Uterus (tissue), 4 donors: Measurements from ENCODE around the gene FBXO3. TPM values are rescaled to one million over a fixed set of nuclear protein-coding genes. Genes with fewer than 3 reads are reported as not detected.

ENCODE experiments used
- DNase-seq, 2 donors: peaks; one replicate each; pipeline ENCODE4 v3.0.0-alpha.2; 2019 to 2020
- H3K27ac ChIP-seq, 2 donors: fragments of 200-600 bp; sonication (generic); 1 replicate in 1 of 2; 2 replicates in 1 of 2; pipeline ENCODE4 v1.5.1; 2016 to 2018
- H3K27me3 ChIP-seq, 2 donors: fragments of 200-600 bp; sonication (generic); one replicate each; pipeline ENCODE4 v1.5.1; 2018 to 2019; ENCODE audit warnings: control low read depth in 1 of 2
- H3K36me3 ChIP-seq, 2 donors: fragments of 200-600 bp; sonication (generic); one replicate each; pipeline ENCODE4 v1.5.1; 2019; ENCODE audit warnings: control low read depth in 1 of 2
- H3K4me1 ChIP-seq, 2 donors: fragments of 200-600 bp; sonication (generic); one replicate each; pipeline ENCODE4 v1.5.1; 2018 to 2019; ENCODE audit warnings: control low read depth in 1 of 2
- H3K4me3 ChIP-seq, 2 donors: fragments of 200-600 bp; sonication (generic); 1 replicate in 1 of 2; 2 replicates in 1 of 2; pipeline ENCODE4 v1.5.1; 2018 to 2019; ENCODE audit warnings: mild to moderate bottlenecking in 1 of 2
- H3K9me3 ChIP-seq, 2 donors: fragments of 200-600 bp; sonication (generic); one replicate each; pipeline ENCODE4 v1.5.1; 2019; ENCODE audit warnings: control low read depth in 1 of 2
- POLR2A ChIP-seq, 2 donors: fragments of 450-650 bp; IDR thresholded peaks; one replicate each; pipeline ENCODE4 v1.6.1; 2016; ENCODE audit warnings: antibody characterized with exemption in 2 of 2, mild to moderate bottlenecking in 1 of 2, moderate library complexity in 1 of 2
- intact Hi-C: fragments of 100-400 bp; cut with DNase I; formaldehyde crosslinking; loops from one replicate; pipeline ENCODE4 v1.15.1; 2023; ENCODE audit warnings: low total_unique reads
- total RNA-seq, 4 donors: library from RNA; depleted of rRNA in 3 of 4; stranded (reverse); fragments of >200 nt in 3 of 4; gene quantifications; one replicate each; pipeline versions ENCODE4 v1.1.0 to v1.2.4, GENCODE V29; 2014 to 2023
- TF ChIP-seq, protein P1 (sequence below), 4 experiments: fragments of 200-600 bp in 2 of 4; fragments of 450-650 bp in 2 of 4; sonication (generic) in 2 of 4; IDR thresholded peaks; one replicate each; pipeline ENCODE4 v1.5.1; 2016 to 2019; ENCODE audit warnings: antibody characterized with exemption in 4 of 4, mild to moderate bottlenecking in 2 of 4, moderate library complexity in 1 of 4
- donor health status: DM: yes; HTN: yes; CAD: no.

Gene FBXO3
- total RNA-seq, 4 donors from 2014 or later = 12.0 to 92.7 (median 47.8) TPM

DNA sequence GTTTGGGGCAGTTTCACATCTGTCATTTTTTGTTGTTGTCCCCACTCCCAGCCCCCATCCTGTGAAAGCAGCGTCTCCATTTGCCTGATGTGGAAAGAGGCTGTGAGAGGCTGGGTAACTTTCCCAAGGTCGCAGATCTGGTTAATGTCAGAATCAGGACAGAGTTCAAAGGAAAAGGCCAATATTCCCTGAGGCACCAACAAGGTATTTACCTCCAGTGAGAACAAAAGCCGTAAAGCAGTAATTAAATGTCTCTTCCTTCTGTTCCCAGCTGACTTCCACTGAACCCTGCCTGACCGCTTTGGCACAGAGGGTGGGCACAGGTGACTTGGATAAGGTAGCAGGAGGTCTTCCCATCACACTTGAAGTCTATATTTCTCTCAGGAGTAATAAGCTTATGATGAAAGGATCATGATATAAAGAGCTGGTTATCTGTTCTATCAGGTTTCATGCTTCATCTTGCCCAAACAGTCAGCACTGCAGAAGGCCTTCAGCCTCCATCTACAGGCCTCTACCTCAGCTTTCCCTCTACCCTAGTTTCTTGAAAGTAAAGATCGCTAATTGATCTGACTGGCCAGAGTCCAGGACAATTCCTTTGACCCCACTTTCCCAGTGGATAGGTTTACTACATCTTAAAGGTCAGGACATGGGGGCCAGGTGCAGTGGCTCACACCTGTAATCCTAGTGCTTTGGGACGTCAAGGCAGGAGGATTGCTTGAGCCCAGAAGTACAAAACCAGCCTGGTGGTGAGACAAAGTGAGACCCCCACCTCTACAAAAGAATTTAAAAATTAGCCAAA is 83.1 kb downstream of the FBXO3 start:
- no peaks in the 10 kb centered on the region for H3K9me3 ChIP-seq
- H3K36me3 ChIP-seq = no peaks in the 10 kb centered on the region
- intact Hi-C loops = no loop called here
- no peak for TF ChIP-seq POLR2A (IDR thresholded peaks at IDR 0.05)
- TF ChIP-seq, protein P1, sequence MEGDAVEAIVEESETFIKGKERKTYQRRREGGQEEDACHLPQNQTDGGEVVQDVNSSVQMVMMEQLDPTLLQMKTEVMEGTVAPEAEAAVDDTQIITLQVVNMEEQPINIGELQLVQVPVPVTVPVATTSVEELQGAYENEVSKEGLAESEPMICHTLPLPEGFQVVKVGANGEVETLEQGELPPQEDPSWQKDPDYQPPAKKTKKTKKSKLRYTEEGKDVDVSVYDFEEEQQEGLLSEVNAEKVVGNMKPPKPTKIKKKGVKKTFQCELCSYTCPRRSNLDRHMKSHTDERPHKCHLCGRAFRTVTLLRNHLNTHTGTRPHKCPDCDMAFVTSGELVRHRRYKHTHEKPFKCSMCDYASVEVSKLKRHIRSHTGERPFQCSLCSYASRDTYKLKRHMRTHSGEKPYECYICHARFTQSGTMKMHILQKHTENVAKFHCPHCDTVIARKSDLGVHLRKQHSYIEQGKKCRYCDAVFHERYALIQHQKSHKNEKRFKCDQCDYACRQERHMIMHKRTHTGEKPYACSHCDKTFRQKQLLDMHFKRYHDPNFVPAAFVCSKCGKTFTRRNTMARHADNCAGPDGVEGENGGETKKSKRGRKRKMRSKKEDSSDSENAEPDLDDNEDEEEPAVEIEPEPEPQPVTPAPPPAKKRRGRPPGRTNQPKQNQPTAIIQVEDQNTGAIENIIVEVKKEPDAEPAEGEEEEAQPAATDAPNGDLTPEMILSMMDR (IDR thresholded peaks at IDR 0.05) = no peak
- DNase-seq = no peak
- H3K4me1 ChIP-seq = peaks cover 0 to 10% of the 10 kb centered on the region in 2 donors
- no peaks in the 10 kb centered on the region for H3K27me3 ChIP-seq
- no peak overlapping the region for H3K4me3 ChIP-seq
- H3K27ac ChIP-seq = peak overlapping the region; percentile 86

Other genes starting within 250 kb of the FBXO3 start
- gene C11orf91, start 73.7 kb downstream of the FBXO3 start, total RNA-seq = not detected
- gene CD59, start 38.1 kb downstream of the FBXO3 start, total RNA-seq = 100 to 1,000 TPM; 221 to 621 (median 300) TPM
- 10 to 100 TPM; 22.4 to 45.2 (median 29.9) TPM for gene LMO2, start 117.6 kb upstream of the FBXO3 start, total RNA-seq